IMR-90 (cell line): ENCODE data around the gene IL1RAPL1.

Source experiments
- BHLHE40 ChIP-seq: fragments of 150-350 bp; IDR thresholded peaks from 2 replicates; pipeline ENCODE4 v1.6.1; 2016; ENCODE audit warnings: mild to moderate bottlenecking, low read depth, low read length
- FOS ChIP-seq: fragments of 150-350 bp; IDR thresholded peaks from 2 replicates; pipeline ENCODE4 v1.6.1; 2016; ENCODE audit warnings: low read depth, low read length
- MAFK ChIP-seq: IDR thresholded peaks from 2 replicates; pipeline ENCODE4 v1.6.1; 2012; ENCODE audit warnings: low read depth, low read length, improper control_type of control experiment
- MXI1 ChIP-seq: IDR thresholded peaks from 2 replicates; pipeline ENCODE4 v1.6.1; 2012; ENCODE audit warnings: low read depth, mild to moderate bottlenecking, low read length, moderate library complexity, borderline replicate concordance
- POLR2A ChIP-seq: IDR thresholded peaks from 2 replicates; pipeline ENCODE4 v1.6.1; 2012; ENCODE audit warnings: mild to moderate bottlenecking, low read depth, low read length
- RAD21 ChIP-seq: IDR thresholded peaks from 2 replicates; pipeline ENCODE4 v1.6.1; 2012; ENCODE audit warnings: low read length, improper control_type of control experiment
- RFX5 ChIP-seq: IDR thresholded peaks from 2 replicates; pipeline ENCODE4 v1.8.0; 2012; ENCODE audit warnings: low read depth, mild to moderate bottlenecking, low read length, moderate library complexity
- SMC3 ChIP-seq: fragments of 150-350 bp; IDR thresholded peaks from 2 replicates; pipeline ENCODE4 v1.6.1; 2016; ENCODE audit warnings: low read depth, mild to moderate bottlenecking, antibody characterized with exemption, low read length, moderate library complexity
- TF ChIP-seq, protein P1 (sequence below): conservative IDR thresholded peaks from 2 replicates; pipeline ENCODE4 v1.5.1; 2012; ENCODE audit warnings: mild to moderate bottlenecking, low read depth, low read length, improper control_type of control experiment
- TF ChIP-seq, protein P2 (sequence below): fragments of 150-350 bp; IDR thresholded peaks from 2 replicates; pipeline ENCODE4 v1.6.1; 2017; ENCODE audit warnings: mild to moderate bottlenecking, antibody characterized with exemption, low read length, low read depth

DNA sequence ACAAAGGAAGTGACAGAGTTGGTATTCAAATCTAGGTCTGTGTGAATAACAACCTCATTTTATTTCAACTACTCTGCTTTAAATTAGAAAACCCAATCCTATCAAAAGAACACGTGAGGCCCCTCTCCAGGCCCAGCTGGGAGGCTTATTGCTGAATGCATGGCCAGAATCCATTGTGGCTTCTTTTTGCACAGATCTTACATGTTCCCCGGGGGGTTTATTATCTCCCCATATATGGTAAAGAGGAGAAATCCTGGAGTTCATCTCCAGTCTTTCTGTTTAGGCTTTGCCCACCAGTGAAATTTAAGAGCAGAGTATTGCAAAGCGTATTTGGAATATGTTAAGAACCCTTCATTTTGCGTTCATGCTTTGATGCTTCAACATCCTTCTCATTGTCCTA is 655.6 kb downstream of the IL1RAPL1 start:
- TF ChIP-seq, protein P1, sequence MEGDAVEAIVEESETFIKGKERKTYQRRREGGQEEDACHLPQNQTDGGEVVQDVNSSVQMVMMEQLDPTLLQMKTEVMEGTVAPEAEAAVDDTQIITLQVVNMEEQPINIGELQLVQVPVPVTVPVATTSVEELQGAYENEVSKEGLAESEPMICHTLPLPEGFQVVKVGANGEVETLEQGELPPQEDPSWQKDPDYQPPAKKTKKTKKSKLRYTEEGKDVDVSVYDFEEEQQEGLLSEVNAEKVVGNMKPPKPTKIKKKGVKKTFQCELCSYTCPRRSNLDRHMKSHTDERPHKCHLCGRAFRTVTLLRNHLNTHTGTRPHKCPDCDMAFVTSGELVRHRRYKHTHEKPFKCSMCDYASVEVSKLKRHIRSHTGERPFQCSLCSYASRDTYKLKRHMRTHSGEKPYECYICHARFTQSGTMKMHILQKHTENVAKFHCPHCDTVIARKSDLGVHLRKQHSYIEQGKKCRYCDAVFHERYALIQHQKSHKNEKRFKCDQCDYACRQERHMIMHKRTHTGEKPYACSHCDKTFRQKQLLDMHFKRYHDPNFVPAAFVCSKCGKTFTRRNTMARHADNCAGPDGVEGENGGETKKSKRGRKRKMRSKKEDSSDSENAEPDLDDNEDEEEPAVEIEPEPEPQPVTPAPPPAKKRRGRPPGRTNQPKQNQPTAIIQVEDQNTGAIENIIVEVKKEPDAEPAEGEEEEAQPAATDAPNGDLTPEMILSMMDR: no peak
- TF ChIP-seq RAD21: no peak
- no peak for TF ChIP-seq RFX5
- no peak for TF ChIP-seq BHLHE40
- no peak for TF ChIP-seq POLR2A
- TF ChIP-seq, protein P2, sequence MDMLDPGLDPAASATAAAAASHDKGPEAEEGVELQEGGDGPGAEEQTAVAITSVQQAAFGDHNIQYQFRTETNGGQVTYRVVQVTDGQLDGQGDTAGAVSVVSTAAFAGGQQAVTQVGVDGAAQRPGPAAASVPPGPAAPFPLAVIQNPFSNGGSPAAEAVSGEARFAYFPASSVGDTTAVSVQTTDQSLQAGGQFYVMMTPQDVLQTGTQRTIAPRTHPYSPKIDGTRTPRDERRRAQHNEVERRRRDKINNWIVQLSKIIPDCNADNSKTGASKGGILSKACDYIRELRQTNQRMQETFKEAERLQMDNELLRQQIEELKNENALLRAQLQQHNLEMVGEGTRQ: no peak
- no peak for TF ChIP-seq SMC3
- TF ChIP-seq MAFK: no peak
- no peak for TF ChIP-seq MXI1
- no peak for TF ChIP-seq FOS
